ENCODE data around the gene C16orf78. TPM values are rescaled to one million over a fixed set of nuclear protein-coding genes. Genes with fewer than 3 reads are reported as not detected.

Gene C16orf78
- polyA plus RNA-seq, 3 donors = not detected

DNA sequence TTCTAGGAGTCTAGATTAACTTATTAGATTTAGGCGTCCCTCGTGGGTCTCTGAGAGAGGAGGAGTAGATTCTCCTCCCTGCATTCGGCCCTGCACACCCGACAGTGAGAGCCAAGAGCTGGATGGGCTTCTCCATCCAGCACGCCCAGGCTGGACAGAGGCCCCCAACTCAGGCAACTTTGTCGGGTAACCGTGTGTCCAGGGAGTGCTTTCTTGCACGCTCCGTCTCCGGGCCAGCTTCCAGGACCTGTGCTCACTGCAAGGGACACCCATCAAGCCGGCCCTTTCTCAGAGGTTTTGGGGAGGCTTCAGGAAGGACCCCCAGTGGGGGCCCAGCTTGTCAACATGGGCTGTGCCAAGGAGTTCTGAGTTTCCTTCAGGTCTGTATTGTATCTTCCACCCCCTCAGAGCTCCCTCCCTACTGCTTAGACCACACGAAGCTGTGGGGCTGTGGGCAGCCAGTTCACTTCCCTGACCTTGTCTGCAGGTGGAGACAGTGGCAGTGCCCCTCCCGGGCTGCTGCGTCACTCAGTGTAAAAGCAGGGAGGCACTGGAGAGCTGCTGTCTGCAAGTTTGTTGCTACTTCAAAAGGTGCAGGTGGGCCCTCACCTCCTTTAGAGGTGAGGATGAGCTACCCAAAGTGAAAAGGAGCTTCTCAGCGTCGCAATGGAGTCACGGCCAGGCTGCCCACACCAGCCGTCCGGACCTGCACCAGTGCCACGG is 24.0 kb upstream of the C16orf78 start:
- Histone ChIP-seq H3K27me3 (ENCODE audit: control insufficient read depth in 2 of 2, insufficient read depth in 2 of 2, low read length in 2 of 2) (no peaks in the 10 kb centered on the region), H3K9me3 (replicated peaks in 1 of 2; ENCODE audit: control insufficient read depth in 1 of 2, insufficient read depth in 1 of 2, low read length in 2 of 2) (no peaks in the 10 kb centered on the region), H4K20me1 (ENCODE audit: insufficient read depth, low read length) (no peaks in the 10 kb centered on the region), H3K27ac (ENCODE audit: low read depth in 1 of 2, low read length in 2 of 2) (no peak overlapping the region), H3K9ac (ENCODE audit: insufficient read depth, low read length, poor library complexity, severe bottlenecking) (no peak overlapping the region), H3K36me3 (replicated peaks in 1 of 2; ENCODE audit: control insufficient read depth in 1 of 2, insufficient read depth in 2 of 2, low read length in 2 of 2) (no peaks in the 10 kb centered on the region), H3K4me3 (replicated peaks in 1 of 3; ENCODE audit: low read depth in 2 of 3, low read length in 3 of 3) (no peak overlapping the region), H3K79me2 (ENCODE audit: insufficient read depth, low read length) (no peaks in the 10 kb centered on the region), H3K4me1 (ENCODE audit: control insufficient read depth in 1 of 2, insufficient read depth in 2 of 2, low read length in 2 of 2) (no peaks in the 10 kb centered on the region), H2AFZ (ENCODE audit: insufficient read depth, low read depth, low read length, poor library complexity, severe bottlenecking) (no peak overlapping the region), H3K4me2 (replicated peaks; ENCODE audit: extremely low read depth, low read length, poor library complexity, severe bottlenecking) (no peak overlapping the region)
- no peaks in the 10 kb centered on the region for H3K9me3 Mint-ChIP-seq
- intact Hi-C loops (cut with micrococcal nuclease) = loop anchor here (2.0 kb wide), 1 partner anchor 663 kb away; no protein-coding TSS in a partner anchor
- no peak overlapping the region for H3K27ac Mint-ChIP-seq
- TF ChIP-seq, protein P1, sequence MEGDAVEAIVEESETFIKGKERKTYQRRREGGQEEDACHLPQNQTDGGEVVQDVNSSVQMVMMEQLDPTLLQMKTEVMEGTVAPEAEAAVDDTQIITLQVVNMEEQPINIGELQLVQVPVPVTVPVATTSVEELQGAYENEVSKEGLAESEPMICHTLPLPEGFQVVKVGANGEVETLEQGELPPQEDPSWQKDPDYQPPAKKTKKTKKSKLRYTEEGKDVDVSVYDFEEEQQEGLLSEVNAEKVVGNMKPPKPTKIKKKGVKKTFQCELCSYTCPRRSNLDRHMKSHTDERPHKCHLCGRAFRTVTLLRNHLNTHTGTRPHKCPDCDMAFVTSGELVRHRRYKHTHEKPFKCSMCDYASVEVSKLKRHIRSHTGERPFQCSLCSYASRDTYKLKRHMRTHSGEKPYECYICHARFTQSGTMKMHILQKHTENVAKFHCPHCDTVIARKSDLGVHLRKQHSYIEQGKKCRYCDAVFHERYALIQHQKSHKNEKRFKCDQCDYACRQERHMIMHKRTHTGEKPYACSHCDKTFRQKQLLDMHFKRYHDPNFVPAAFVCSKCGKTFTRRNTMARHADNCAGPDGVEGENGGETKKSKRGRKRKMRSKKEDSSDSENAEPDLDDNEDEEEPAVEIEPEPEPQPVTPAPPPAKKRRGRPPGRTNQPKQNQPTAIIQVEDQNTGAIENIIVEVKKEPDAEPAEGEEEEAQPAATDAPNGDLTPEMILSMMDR (IDR thresholded peaks at IDR 0.05) = no peak
- no peak overlapping the region for H3K4me3 Mint-ChIP-seq
- no peak for DNase-seq
- 67% methylated on average over 12 of the region's 20 CpGs for WGBS (ENCODE audit: insufficient coverage)
- peaks cover 6 to 13% (median 11%) of the 10 kb centered on the region in 3 donors for H3K27me3 Mint-ChIP-seq (ENCODE audit: low read depth in 3 of 3)
- no peaks in the 10 kb centered on the region for H3K36me3 Mint-ChIP-seq
- no peaks in the 10 kb centered on the region for H3K4me1 Mint-ChIP-seq

DNA sequence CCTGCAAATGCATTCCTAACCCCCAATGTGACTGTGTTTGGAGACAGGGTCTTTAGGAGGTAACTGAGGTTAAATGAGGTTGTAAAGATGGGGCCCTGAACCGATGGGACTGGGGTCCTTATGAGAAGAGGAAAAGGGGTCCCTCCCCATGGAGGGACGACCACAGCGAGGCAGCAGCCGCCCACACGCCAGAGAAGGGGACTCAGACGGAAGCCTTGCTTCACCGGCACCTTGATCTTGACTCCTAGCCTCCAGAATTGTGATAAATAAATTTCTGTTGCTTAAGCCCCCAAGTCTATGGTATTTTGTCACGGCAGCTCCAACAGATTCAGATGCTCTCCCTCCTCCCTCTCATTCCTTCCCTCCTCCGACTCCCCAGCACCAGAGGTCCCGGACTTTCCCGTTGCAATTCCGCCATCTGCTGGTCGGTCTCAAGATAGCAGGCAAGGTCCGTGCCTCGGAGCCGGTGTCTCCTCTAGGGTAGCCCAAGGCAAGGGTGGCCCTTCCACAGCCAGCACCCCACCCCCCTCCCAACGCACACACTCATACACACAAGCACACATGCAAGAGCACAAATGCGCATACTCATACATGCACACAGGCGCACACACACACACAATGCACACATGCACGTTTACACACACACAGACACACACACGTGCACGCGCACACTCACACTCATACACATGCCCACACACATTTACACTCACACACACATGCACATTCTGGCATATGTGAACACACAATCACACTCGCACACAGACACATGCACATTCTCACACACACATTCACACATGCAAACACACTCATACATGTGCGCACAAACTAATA is 23.1 kb upstream of the C16orf78 start:
- Histone ChIP-seq H4K20me1 (ENCODE audit: insufficient read depth, low read length) (no peaks in the 10 kb centered on the region), H3K36me3 (replicated peaks in 1 of 2; ENCODE audit: control insufficient read depth in 1 of 2, insufficient read depth in 2 of 2, low read length in 2 of 2) (no peaks in the 10 kb centered on the region), H3K9me3 (replicated peaks in 1 of 2; ENCODE audit: control insufficient read depth in 1 of 2, insufficient read depth in 1 of 2, low read length in 2 of 2) (no peaks in the 10 kb centered on the region), H3K9ac (ENCODE audit: insufficient read depth, low read length, poor library complexity, severe bottlenecking) (no peak overlapping the region), H3K4me3 (replicated peaks in 1 of 3; ENCODE audit: low read depth in 2 of 3, low read length in 3 of 3) (no peak overlapping the region), H3K4me2 (replicated peaks; ENCODE audit: extremely low read depth, low read length, poor library complexity, severe bottlenecking) (no peak overlapping the region), H3K27ac (ENCODE audit: low read depth in 1 of 2, low read length in 2 of 2) (no peak overlapping the region), H3K79me2 (ENCODE audit: insufficient read depth, low read length) (no peaks in the 10 kb centered on the region), H2AFZ (ENCODE audit: insufficient read depth, low read depth, low read length, poor library complexity, severe bottlenecking) (no peak overlapping the region), H3K4me1 (ENCODE audit: control insufficient read depth in 1 of 2, insufficient read depth in 2 of 2, low read length in 2 of 2) (no peaks in the 10 kb centered on the region), H3K27me3 (ENCODE audit: control insufficient read depth in 2 of 2, insufficient read depth in 2 of 2, low read length in 2 of 2) (no peaks in the 10 kb centered on the region)
- Mint-ChIP-seq H3K4me1 (no peaks in the 10 kb centered on the region), H3K9me3 (no peaks in the 10 kb centered on the region), H3K27ac (no peak overlapping the region), H3K36me3 (no peaks in the 10 kb centered on the region), H3K27me3 (ENCODE audit: low read depth in 3 of 3) (peaks cover 6 to 13% (median 11%) of the 10 kb centered on the region in 3 donors), H3K4me3 (no peak overlapping the region)
- 32% methylated on average over 18 of the region's 25 CpGs for WGBS (ENCODE audit: insufficient coverage)
- TF ChIP-seq, protein P1 (IDR thresholded peaks at IDR 0.05) = peak; percentile 80
- intact Hi-C loops (cut with micrococcal nuclease) = loop anchor here (2.0 kb wide), 1 partner anchor 664 kb away; no protein-coding TSS in a partner anchor
- peak in 2 of 3 donors; percentile 3 to 21 for DNase-seq
